ENCODE results near the gene ERICH2.

Gene ERICH2

GRCh38 chr2:170840717-170841210 is 70.6 kb downstream of the ERICH2 start:
- H3K27ac ChIP-seq (ENCODE audit: extremely low read depth, low read depth, low read length): no peak overlapping the region
- no peak overlapping the region for H3K4me3 ChIP-seq (ENCODE audit: low read depth, low read length)
- TF ChIP-seq ZNF664 (tag by site-specific recombination; IDR thresholded peaks at IDR 0.05) (no peak), ATF2 (tag by site-specific recombination; IDR thresholded peaks at IDR 0.05; ENCODE audit: low read depth) (no peak), ZNF670 (tag by site-specific recombination; IDR thresholded peaks at IDR 0.05; ENCODE audit: low read depth) (no peak), ZNF112 (tag by site-specific recombination; IDR thresholded peaks at IDR 0.05) (no peak), ZNF529 (tag by site-specific recombination; IDR thresholded peaks at IDR 0.05; ENCODE audit: insufficient replicate concordance) (no peak), ZBTB44 (tag by site-specific recombination; IDR thresholded peaks at IDR 0.05) (no peak), ZBTB1 (tag by site-specific recombination; IDR thresholded peaks at IDR 0.05) (no peak), ZNF202 (tag by site-specific recombination; IDR thresholded peaks at IDR 0.05; ENCODE audit: borderline replicate concordance) (no peak), KLF17 (tag by site-specific recombination; IDR thresholded peaks at IDR 0.05) (no peak), ZNF16 (tag by site-specific recombination; IDR thresholded peaks at IDR 0.05; ENCODE audit: low read depth) (no peak), ZNF488 (tag by site-specific recombination; IDR thresholded peaks at IDR 0.05) (no peak), ZNF214 (tag by site-specific recombination; IDR thresholded peaks at IDR 0.05; ENCODE audit: borderline replicate concordance) (no peak), ZNF623 (tag by site-specific recombination; IDR thresholded peaks at IDR 0.05) (no peak), ZNF175 (tag by site-specific recombination; IDR thresholded peaks at IDR 0.05) (no peak), KLF9 (tag by site-specific recombination; IDR thresholded peaks at IDR 0.05; ENCODE audit: low read depth) (no peak), TCF7L2 (IDR thresholded peaks at IDR 0.05; ENCODE audit: borderline replicate concordance, low read depth, low read length) (no peak)
- CTCF ChIA-PET: no interaction called here
- H3K9me3 ChIP-seq (ENCODE audit: control insufficient read depth, insufficient read depth, low read depth, low read length): no peaks in the 10 kb centered on the region
- H3K36me3 ChIP-seq (ENCODE audit: control insufficient read depth in 2 of 2, insufficient read depth in 1 of 2, low read length in 2 of 2): peaks cover 19 to 25% of the 10 kb centered on the region in 2 experiments
- no peaks in the 10 kb centered on the region for H3K4me1 ChIP-seq (ENCODE audit: control insufficient read depth, insufficient read depth, low read length)
- POLR2A ChIA-PET: no interaction called here

GRCh38 chr2:170842785-170843184 is 72.6 kb downstream of the ERICH2 start:
- H3K27ac ChIP-seq (ENCODE audit: extremely low read depth, low read depth, low read length): no peak overlapping the region
- H3K4me3 ChIP-seq (ENCODE audit: low read depth, low read length): no peak overlapping the region
- ChIA-PET CTCF (interaction anchor here (0.5 to 1.0 kb wide), 3 partner anchors 78 to 315 kb away, joined by 3 read pairs; no protein-coding TSS in a partner anchor), POLR2A (no interaction called here)
- peaks cover 12 to 17% of the 10 kb centered on the region in 2 experiments for H3K36me3 ChIP-seq (ENCODE audit: control insufficient read depth in 2 of 2, insufficient read depth in 1 of 2, low read length in 2 of 2)
- no peaks in the 10 kb centered on the region for H3K4me1 ChIP-seq (ENCODE audit: control insufficient read depth, insufficient read depth, low read length)
- H3K9me3 ChIP-seq (ENCODE audit: control insufficient read depth, insufficient read depth, low read depth, low read length): no peaks in the 10 kb centered on the region
- TF ChIP-seq OVOL3 (tag by site-specific recombination; IDR thresholded peaks at IDR 0.05) (no peak), ZBTB8A (tag by site-specific recombination; IDR thresholded peaks at IDR 0.05) (no peak), ZNF280C (tag by site-specific recombination; IDR thresholded peaks at IDR 0.05) (no peak), ZNF23 (tag by site-specific recombination; IDR thresholded peaks at IDR 0.05; ENCODE audit: borderline replicate concordance) (no peak), WT1 (tag by site-specific recombination; IDR thresholded peaks at IDR 0.05) (no peak), BCL11B (tag by site-specific recombination; IDR thresholded peaks at IDR 0.05; ENCODE audit: low read depth) (no peak), ZNF560 (tag by site-specific recombination; IDR thresholded peaks at IDR 0.05; ENCODE audit: borderline replicate concordance) (no peak), ZFP41 (tag by site-specific recombination; IDR thresholded peaks at IDR 0.05; ENCODE audit: borderline replicate concordance) (no peak), ZNF239 (tag by site-specific recombination; IDR thresholded peaks at IDR 0.05) (no peak), ZNF660 (tag by site-specific recombination; IDR thresholded peaks at IDR 0.05) (no peak), ZBTB6 (tag by site-specific recombination; IDR thresholded peaks at IDR 0.05) (no peak)

Measured in HEK293 (cell line).